Measurements from ENCODE around the gene CCSER1. TPM values are rescaled to one million over a fixed set of nuclear protein-coding genes. Genes with fewer than 3 reads are reported as not detected.

The CCSER1 gene
- polyA plus RNA-seq, 1 experiment = not detected

DNA sequence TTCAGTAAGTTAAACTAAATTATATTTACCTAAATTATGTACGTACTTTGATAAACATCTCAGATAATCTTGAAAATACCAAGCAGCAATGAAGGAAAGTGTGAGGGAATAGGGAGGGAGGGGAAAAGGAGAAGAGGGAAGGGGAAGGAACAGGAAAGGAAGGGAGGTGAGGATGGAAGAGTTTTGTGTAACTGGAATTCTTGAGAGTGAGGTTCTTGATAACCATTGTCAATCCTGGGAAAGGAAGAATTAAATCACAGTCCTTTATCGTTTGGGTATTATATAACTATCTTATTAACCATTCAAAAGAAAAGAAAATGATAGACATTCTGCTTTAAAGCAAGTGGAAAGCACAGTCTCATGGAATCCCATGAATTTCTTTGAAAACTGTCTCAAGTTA is 795.0 kb downstream of the CCSER1 start:
- Histone ChIP-seq H3K36me3 (ENCODE audit: control insufficient read depth, insufficient read depth, low read length) (no peaks in the 10 kb centered on the region), H3K27me3 (ENCODE audit: control insufficient read depth, insufficient read depth, low read length) (no peaks in the 10 kb centered on the region), H3K4me3 (ENCODE audit: low read depth, low read length) (no peak overlapping the region)
- no peak for TF ChIP-seq CTCF (IDR thresholded peaks at IDR 0.05; ENCODE audit: insufficient read depth, low read depth, low read length)
- CTCF ChIA-PET = no interaction called here
- DNase-seq (ENCODE audit: low read depth) = no peak
- POLR2A ChIA-PET = no interaction called here

- Histone ChIP-seq H3K4me3 (ENCODE audit: low read depth, low read length) (no peak overlapping the region), H3K36me3 (ENCODE audit: control insufficient read depth, insufficient read depth, low read length) (no peaks in the 10 kb centered on the region), H3K27me3 (ENCODE audit: control insufficient read depth, insufficient read depth, low read length) (no peaks in the 10 kb centered on the region)
- no peak for TF ChIP-seq CTCF (IDR thresholded peaks at IDR 0.05; ENCODE audit: insufficient read depth, low read depth, low read length)
- CTCF ChIA-PET = no interaction called here
- POLR2A ChIA-PET = no interaction called here
- no peak for DNase-seq (ENCODE audit: low read depth)
Observed at GRCh38 chr4:90926957-90927356, 799.8 kb downstream of the CCSER1 start.

GRCh38 chr4:90943311-90943710 is 816.1 kb downstream of the CCSER1 start:
- no peak for TF ChIP-seq CTCF (IDR thresholded peaks at IDR 0.05; ENCODE audit: insufficient read depth, low read depth, low read length)
- CTCF ChIA-PET = no interaction called here

GRCh38 chr4:90946945-90947344 is 819.8 kb downstream of the CCSER1 start:
- no peak for DNase-seq (ENCODE audit: low read depth)
- CTCF ChIA-PET = no interaction called here
- no peaks in the 10 kb centered on the region for H3K27me3 ChIP-seq (ENCODE audit: control insufficient read depth, insufficient read depth, low read length)
- no peaks in the 10 kb centered on the region for H3K36me3 ChIP-seq (ENCODE audit: control insufficient read depth, insufficient read depth, low read length)
- no peak for TF ChIP-seq CTCF (IDR thresholded peaks at IDR 0.05; ENCODE audit: insufficient read depth, low read depth, low read length)
- POLR2A ChIA-PET = no interaction called here
- H3K4me3 ChIP-seq (ENCODE audit: low read depth, low read length) = no peak overlapping the region

More at GRCh38 chr4:90943311-90943710, 816.1 kb downstream of the CCSER1 start:
- no peak for DNase-seq (ENCODE audit: low read depth)
- POLR2A ChIA-PET = no interaction called here
- Histone ChIP-seq H3K36me3 (ENCODE audit: control insufficient read depth, insufficient read depth, low read length) (no peaks in the 10 kb centered on the region), H3K4me3 (ENCODE audit: low read depth, low read length) (no peak overlapping the region), H3K27me3 (ENCODE audit: control insufficient read depth, insufficient read depth, low read length) (no peaks in the 10 kb centered on the region)

DNA sequence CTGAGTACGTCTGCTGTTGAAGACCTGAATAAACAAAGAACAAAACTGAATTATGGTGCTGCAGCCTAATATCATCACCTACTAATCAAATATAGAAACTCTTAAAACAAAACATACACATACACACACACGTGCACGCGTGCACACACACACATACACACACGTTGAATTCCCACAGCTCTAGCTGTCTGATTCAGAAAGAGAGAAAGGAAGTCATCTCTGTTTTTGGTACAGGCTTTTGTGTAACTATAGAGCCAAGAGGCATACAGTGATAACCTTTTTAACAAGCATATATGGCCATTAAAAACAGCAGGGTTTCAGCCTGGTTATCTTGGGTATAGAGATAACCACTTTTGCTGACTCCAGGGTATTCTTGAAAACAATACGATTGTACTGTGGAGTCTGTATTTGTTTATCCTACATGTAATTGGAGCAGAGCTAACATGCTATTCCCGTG is 823.2 kb downstream of the CCSER1 start:
- ChIA-PET CTCF (no interaction called here), POLR2A (no interaction called here)
- DNase-seq (ENCODE audit: low read depth) = no peak
- H3K27me3 ChIP-seq (ENCODE audit: control insufficient read depth, insufficient read depth, low read length) = no peaks in the 10 kb centered on the region
- no peak for TF ChIP-seq CTCF (IDR thresholded peaks at IDR 0.05; ENCODE audit: insufficient read depth, low read depth, low read length)
- H3K36me3 ChIP-seq (ENCODE audit: control insufficient read depth, insufficient read depth, low read length) = no peaks in the 10 kb centered on the region
- H3K4me3 ChIP-seq (ENCODE audit: low read depth, low read length) = no peak overlapping the region

Measured in BJ (cell line).